Stimulated activated CD8-positive, alpha-beta memory T cell treated with anti-CD3 and anti-CD28 coated beads, Interleukin-4, amount 100 ng/mL, for 4 hours (primary cell): ENCODE measurements around the gene NDUFA7.
"Not testable (repeated sequence)": the region's sequence is repeated elsewhere in the genome, so short reads cannot be mapped to it uniquely, and the experiment has no call there.

ENCODE experiments used
- DNase-seq, 2 donors: peaks; one replicate each; pipeline ENCODE4 v3.0.0-alpha.2; 2020; ENCODE audit warnings: low read depth in 2 of 2, low spot score in 1 of 2

NDUFA7 gene

DNA sequence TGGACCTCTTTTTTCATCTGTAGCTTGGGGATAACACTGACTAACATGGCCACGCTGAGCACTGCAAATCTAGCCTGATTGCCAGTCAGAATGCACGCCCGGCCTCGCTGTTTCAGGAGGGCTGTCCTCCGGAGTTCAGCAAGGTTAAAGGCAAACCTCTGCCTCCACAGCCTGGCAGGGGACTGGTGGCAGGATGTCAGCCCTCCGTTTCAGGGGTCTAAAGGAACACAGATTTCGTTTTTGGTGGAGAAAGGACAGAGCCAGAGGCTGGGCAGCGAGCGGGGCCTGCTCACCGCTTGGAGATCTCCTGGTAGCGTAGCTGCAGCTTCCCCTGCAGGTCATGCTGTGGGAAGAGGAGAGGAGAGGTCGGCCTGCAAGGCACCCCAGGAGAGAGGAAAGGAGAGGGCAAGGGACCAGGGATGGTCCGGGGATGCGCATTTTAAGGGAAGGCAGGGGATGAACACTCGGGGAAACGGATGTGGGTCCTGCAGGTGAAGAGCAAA is 560 bp downstream of the NDUFA7 start:
- DNase-seq, result no peak

DNA sequence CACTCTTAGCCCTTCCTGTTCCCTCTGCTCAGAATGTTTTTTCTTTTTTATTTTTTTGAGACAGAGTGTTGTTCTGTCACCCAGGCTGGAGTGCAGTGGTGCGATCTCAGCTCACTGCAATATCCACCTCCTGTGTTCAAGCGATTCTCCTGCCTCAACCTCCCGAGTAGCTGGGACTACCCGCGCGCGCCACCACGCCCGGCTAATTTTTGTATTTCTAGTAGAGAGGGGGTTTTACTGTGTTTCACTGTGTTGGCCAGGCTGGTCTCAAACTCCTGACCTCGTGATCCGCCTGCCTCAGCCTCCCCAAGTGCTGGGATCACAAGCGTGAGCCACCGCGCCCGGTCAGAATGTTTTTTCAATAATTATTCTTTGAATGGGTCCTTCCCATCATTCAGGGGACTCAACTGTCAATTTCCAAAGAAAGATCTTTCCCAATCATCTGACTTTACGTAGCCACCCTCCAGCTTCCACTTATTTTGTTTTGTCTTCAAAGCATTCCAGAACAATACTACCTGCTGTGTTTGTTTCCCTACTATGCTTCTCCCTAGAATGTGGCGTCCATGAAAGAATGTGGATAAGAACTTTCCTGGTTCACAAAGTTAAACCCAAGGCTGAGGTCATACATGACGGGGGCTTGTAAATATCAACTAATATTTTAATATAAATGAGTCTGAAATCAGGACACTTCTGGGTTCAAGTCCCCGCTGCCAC is 1.2 kb downstream of the NDUFA7 start:
- DNase-seq, result no peak

DNA sequence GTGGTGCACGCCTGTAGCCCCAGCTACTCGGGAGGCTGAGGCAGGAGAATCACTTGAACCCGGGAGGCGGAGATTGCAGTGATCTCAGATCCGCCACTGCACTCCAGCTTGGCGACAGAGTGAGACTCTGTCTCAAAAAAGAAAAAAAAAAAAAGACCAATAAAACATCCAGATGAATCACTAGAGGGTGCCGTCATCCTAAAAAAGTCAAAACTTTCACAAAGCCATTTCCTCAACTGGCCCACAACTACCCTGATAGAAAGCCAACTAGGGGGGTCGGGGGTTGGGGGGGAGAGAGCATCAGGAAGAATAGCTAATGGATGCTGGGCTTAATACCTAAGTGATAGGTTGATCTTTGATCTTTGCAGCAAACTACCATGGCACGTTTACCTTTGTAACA is 2.3 kb downstream of the NDUFA7 start:
- DNase-seq, result not testable (repeated sequence)

DNA sequence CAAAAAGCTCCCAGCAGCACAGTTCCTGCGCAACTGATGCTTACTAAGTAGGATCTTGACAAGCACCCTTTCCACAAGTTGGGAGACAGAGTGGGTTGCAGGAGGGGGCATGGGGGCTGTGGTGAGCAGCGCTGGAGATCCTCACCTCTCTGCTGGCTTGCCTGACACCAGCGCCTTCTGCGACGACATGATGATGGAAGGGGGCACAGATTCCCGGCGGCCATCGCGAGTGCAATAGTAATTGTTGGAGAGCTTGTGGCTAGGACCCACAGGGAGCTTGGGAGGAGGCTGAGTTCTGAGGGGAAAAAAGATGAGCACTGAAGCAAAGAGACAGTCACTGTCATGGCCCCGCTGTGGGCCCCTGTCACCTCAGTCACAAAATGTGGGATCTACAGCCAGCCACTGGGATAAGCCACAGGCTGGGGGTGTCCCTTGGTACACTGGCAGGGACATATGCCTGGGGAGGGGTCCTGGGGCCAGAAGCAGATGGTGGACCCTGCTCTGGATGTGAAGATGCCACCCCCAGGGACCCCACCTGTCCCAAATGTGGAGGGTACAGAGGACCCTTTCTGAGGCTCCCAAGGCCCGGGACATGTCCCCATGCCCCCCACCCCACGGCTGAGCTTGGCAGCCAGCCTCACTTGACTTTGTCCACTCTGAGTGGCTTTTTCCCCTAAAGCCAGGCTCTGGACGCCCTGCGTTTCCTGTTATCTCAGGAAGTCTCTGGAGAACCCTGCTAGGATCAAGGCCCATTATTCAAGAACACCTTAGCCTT is 4.6 kb downstream of the NDUFA7 start:
- no peak for DNase-seq

DNA sequence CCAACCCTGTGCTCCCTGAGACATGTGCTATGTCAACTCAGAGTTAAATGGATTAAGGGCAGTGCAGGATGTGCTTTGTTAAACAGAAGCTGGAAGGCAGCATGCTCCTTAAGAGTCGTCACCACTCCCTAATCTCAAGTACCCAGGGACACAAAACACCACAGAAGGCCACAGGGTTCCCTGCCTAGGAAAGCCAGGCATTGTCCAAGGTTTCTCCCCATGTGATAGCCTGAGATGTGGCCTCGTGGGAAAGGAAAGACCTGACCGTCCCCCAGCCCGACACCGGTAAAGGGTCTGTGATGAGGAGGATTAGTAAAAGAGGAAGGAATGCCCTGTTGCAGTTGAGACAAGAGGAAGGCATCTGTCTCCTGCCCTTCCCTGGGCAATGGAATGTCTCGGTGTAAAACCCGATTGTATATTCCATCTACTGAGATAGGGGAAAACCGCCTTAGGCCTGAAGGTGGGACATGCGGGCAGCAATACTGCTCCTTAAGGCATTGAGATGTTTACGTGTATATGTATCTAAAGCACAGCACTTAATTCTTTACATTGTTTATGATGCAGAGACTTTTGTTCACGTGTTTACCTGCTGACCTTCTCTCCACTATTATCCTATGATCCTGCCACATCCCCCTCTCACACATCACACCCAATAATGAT is 6.1 kb downstream of the NDUFA7 start:
- DNase-seq, result not testable (repeated sequence)

DNA sequence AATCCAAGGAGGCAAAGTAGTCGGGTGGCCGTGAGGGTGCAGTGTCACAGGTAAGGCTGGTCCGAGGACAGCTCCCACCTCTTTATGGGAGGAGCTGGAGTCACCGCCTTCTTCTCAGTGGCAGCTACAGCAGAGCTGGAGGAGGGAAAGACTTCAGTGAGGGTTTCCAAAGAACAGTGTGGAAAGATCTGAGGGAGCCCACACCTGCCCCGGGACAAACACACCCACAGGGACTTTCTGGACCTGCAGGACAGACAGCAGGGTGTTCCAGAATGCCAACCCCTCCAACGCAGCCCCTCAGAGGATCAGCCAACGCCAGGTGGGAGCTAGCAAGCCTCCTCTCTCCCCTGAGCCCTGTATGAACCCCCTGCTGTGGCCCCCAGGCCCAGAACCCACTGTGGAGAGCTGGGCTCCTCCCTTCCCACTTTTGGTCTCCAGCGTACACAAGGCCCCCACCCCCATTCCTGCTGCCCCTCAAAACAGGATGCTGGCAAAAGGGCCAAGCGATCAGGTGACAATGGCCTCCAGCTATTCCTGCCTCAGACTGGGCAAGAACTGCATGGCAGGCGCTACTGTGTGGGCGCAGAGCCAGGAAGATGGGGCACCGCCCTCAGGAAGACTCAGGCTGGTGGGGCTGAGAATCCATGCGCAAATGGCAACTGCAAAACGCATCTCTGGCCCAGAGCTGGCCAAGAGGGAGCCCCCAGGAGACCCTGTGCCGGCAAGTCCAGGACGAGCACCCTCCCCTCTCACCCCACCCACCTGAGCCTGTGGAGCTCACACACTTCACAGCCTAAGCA is 9.5 kb downstream of the NDUFA7 start:
- DNase-seq, result no peak

DNA sequence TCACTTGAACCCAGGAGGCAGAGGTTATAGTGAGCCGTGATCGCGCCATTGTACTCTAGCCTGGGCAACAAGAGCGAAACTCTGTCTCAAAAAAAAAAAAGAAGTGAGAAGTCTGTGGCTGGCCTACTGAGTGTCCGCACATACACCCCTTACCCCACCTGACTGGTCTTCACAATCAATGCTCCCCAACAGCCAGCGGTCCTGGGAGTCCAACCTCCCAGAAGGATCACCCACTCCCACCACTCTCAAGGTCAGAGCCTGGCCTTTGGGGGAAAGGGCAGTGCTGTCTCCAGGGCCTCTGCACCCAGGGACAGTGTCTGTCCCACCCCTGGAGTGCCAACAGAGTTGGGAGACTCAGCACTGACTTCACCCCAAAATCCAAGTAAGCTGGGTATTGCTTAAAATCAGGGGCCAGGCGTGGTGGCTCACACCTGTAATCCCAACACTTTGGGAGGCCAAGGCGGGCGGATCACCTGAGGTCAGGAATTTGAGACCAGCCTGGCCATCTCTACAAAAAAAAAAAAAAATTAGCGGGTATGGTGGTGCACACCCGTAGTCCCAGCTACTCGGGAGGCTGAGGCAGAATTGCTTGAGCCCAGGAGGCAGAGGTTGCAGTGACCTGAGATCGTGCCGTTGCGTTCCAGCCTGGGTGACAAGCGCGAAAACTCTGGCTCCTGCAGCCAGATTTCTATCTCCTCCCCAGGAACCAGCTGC is 10.7 kb downstream of the NDUFA7 start:
- DNase-seq, result no peak

DNA sequence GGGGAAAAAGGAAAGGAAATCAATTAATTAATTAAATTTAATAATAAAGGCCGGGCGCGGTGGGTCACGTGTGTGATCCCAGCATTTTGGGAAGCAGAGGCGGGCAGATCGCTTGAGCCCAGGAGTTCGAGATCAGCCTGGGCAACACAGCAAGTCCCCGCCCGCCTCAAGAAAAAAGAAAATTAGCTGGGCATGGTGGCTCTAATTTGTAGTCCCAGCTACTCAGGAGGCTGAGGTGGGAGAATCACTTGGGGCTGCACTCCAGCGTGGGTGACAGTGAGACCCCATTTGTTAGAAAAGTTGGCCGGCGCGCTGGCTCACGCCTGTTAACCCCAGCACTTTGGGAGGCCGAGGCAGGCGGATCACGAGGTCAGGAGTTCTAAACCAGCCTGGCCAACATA is 12.3 kb downstream of the NDUFA7 start:
- no peak for DNase-seq

DNA sequence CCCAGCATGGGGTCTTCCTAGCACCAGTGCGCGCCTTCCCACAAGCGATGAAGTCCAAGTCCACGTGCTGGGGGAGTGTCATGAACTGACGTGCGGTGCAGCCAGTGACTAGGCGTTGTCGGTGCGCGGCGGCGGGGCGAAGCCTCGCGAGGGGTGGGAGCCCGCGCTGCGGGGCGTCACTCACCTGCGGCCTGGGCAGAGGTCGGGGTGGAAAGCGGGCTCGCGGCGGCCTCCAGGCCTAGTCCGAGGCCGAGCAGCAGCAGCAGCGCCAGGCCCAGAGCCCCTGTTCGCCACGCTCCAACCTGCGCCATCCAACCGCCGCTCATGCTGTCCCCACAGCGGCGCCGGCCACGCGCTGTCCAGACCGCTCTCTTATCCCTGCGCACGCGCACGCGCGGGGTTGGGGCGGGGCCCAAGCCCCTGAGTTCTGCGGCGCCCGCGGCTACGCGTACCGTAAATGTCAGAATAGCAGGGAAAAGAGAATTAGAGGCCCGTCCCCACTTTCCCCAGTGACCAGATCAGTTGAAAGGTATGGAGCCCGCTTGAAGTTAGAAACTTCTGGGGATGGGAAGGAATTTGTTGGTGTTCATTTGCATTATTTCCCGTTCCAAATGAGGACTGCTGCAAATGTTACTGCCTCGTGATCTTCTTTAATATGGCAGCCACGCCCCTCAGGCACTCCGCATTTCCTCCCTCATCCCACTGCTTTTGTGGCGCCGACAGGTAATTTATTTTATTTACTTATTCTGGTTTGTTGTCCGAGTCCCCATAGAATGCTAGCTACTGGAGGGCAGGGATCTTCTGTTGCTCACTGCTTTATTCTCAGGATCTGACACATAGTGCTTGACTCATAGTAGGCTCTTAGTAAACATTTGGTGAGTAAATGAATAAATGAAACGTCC is 13.0 kb downstream of the NDUFA7 start, which contains the start of gene CD320:
TSS of gene CD320 (minus strand) at position 394 of the 902 bp plus-strand sequence. CDS start at position 326, 68 bp downstream.
- DNase-seq, result peak; percentile 68 to 74

DNA sequence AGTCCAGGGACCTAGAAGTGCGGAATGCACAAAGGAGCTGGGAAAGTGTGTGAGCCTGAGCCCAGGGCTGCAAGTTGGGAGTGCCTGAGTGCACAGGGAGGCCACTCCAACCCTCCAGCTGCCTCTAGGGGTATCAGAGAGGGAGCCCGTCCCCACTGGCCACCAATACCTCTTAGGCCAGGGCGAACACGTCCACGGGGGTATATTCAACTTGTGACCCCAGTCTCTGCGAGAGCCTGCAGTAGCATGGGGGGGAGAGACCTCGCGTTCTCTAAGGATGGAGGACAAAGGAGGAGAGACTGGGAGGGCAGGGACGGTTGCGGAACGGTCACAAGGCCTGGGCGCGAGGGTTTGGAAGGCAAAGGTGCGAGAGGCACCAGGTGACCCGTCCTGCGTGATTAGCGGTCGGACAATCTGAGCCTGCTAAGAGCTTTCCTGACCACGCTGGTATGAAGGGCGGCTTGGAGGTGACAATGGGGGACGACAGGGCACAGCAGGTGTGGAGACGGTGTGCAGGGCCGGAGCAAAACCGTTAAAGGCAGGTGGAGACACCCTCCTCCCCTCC is 13.7 kb downstream of the NDUFA7 start:
- no peak for DNase-seq

DNA sequence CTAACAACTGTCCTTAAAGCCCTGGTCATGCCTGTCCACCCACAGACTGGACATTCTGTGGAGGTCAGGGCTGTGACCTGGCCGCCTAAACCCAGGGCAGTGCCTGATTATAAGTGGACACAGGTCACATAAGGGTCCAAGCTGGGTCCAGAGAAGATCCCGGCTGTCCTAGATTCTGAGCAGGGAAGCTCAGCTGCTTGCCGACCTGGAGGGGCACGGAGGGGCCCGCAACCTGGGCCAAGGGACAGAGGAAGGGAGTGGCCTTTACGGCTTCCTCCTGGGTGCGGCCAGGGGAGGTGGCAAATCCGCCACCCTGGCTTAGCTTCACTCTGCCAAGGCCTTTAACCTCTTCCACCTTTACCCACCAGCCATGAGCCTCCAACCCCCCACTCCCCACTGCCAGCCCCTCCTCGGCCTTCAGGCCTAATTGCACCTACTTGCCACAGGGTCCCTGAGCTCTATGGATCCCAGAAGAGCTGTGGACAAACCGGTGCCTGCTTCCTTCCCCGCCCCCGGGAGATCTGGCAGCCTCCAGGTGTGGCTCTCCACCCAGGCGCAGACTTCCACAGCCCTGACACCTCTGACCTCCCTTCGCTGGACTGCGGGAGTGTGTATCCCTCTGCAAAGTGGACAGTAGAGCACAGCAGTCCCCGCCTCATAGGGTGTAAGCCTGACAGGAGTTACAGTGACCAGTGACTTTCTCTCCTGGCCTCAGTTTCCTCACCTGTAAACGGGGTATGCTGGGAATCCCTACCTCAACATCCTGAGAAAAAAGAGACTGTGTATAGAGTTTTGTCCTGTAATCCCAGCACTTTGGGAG is 14.7 kb downstream of the NDUFA7 start:
- DNase-seq, result no peak

DNA sequence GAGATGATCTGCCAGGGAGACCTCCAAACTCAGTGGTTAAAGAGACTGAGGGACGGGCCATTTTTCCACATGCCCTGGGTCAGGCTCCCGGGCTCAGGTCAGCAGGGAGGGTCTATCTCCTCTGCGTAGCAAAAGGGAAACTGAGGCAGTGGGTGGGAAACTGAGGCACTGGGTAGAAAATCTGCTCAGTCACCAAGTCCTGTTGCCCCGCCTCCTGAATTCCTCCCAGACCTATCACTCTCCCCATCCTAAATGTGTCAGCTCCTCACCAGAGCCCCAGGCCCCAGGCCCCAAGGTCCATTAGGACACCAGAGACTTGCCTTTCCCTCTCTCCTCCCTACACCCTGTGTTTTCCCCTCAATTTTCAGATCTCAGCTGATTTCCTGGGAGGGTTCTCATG is 15.4 kb downstream of the NDUFA7 start:
- no peak for DNase-seq

DNA sequence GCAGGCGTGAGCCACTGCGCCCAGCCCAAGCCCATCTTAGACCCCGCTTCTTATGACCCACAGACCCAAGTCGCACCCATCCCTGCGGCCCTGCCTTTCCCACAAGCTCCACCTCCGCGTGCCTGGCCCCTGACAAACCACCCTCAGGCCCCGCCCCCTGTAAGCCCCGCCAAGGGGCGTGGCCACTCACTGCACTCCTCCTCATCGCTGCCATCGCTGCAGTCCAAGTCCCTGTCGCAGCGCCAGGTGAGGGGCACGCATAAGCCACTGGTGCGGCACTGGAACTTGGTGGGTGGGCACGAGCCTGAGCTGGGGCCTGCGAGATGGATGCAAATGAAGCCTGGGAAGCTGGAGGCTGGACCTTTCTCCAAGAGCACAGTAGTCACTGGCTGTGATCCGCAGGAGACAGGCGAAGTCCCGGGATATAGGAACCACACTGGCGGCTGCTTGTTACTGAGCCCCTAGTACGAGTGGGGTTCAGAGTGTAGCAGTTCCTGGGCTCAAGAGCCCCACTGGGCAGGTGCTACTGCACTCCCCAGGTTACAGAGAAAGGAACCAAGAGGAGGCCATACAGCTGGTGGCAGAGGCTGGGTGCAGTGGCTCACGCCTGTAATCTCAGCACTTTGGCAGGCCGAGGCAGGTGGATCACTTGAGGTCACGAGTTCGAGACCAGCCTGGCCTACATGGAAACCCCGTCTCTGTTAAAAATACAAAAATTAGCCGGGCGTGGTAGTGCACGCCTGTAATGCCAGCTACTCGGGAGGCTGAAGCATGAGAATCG is 16.1 kb downstream of the NDUFA7 start:
- no peak for DNase-seq

DNA sequence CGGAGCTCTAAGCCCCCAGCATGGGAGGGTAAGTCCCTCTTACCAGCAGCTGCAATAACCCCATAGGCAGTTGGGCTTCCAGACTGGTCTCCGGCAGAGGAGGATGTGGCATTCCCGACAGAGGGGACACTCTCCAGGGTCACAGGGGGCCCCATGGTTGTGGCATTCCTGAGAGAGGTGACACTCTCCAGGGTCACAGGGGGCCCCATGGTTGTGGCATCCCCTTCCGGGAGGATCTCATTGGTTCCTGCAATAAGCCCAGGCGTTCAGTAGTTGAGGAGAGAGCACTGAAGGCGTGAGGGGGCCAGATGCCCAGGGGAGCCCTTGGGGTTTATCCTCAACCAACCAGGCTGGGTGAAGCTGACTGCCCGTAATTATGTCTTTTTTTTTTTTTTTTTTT is 18.4 kb downstream of the NDUFA7 start:
- no peak for DNase-seq

DNA sequence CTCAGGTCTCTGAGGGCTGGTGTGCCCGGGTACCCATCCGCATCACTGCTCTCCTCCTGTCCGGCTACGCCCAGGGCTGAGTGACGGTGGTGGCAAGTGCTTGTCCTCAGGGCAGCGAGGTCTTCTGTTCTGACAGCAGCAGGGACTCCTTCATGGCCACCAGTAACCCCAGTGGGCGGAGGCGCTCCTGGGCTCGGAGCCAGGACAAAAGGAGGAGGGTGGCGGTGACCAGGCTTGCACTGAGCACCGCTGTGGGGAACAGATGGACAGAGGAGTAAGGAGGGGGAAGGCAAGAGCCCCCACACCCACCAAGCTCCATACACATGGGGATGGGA is 18.9 kb downstream of the NDUFA7 start:
- no peak for DNase-seq

DNA sequence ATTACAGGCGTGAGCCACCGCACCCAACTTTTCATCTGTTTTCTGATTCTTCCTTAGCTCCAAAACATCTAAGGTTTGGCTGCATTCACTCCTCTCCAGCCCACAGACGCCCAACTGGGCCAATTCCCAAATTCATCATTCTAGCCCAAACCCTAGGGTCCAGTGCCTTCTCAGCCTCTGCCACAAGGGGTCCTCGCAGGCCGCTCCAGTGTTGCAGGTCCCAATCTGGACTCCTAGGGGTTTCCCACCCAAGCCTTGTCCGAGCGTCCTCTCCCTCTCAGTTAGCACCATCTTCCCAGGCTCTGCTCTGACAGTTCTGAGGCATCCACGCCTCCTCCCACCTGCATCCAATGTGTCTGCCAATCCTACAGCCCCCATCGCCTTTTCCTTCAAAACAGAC is 29.8 kb downstream of the NDUFA7 start:
- DNase-seq, result not testable (repeated sequence)

DNA sequence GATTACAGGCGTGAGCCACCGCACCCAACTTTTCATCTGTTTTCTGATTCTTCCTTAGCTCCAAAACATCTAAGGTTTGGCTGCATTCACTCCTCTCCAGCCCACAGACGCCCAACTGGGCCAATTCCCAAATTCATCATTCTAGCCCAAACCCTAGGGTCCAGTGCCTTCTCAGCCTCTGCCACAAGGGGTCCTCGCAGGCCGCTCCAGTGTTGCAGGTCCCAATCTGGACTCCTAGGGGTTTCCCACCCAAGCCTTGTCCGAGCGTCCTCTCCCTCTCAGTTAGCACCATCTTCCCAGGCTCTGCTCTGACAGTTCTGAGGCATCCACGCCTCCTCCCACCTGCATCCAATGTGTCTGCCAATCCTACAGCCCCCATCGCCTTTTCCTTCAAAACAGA is 44.7 kb downstream of the NDUFA7 start:
- DNase-seq, result not testable (repeated sequence)

DNA sequence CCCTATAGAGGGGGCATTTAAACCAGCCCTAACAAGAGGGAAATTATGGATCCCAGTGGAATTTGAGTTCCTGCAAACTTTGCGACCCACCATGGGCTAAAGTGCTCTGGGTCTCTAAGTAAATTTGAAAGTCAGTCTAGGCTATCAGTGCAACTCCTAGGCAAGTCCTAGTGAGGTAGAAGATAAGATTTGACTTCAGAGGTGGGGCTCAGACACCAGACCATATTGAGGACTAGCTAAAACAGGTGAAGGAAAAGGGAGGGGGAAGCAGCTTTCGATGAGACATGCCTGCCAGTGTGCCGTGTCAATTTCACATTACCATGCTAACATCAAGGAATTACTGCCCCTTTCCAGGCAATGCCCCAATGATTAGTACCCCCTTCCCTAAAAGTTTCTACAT is 51.5 kb downstream of the NDUFA7 start:
- DNase-seq, result no peak
